Ramos (cell line): ENCODE data around the gene SPEG.

Experiments used
- in situ Hi-C: fragments of 300-500 bp; cut with MboI; formaldehyde crosslinking; loops from one replicate; pipeline ENCODE4 v1.14.3; 2022; ENCODE audit warnings: low sequenced_read_pairs; ENCODE audit not compliant: unreplicated experiment

Gene SPEG

GRCh38 chr2:219539926-219540678 lies 105.5 kb downstream of the SPEG start:
- in situ Hi-C loops = loop anchor here (10.0 kb wide), 1 partner anchor 135 kb away; no protein-coding TSS in a partner anchor

GRCh38 chr2:219540784-219541504 lies 106.3 kb downstream of the SPEG start:
- in situ Hi-C loops = no loop called here

- in situ Hi-C loops = no loop called here
Measured at GRCh38 chr2:219541611-219542180, 107.1 kb downstream of the SPEG start.

- in situ Hi-C loops = no loop called here
Measured at GRCh38 chr2:219542931-219543595, 108.4 kb downstream of the SPEG start.

- in situ Hi-C loops = no loop called here
Measured at GRCh38 chr2:219543596-219544358, 109.1 kb downstream of the SPEG start, which contains the start of the genes CHPF and TMEM198. CHPF (minus strand) TSS chr2:219543809; CDS start chr2:219543538, 271 bp downstream. TMEM198 (plus strand) TSS chr2:219544028; CDS start chr2:219544728, 700 bp downstream.

- in situ Hi-C loops = no loop called here
Measured at GRCh38 chr2:219544567-219544966, 109.9 kb downstream of the SPEG start.

GRCh38 chr2:219545295-219545942 lies 110.8 kb downstream of the SPEG start:
- in situ Hi-C loops = no loop called here

- in situ Hi-C loops = no loop called here
Measured at GRCh38 chr2:219545943-219546352, 111.3 kb downstream of the SPEG start.

- in situ Hi-C loops = no loop called here
Measured at GRCh38 chr2:219547621-219548020, 113.0 kb downstream of the SPEG start.
